H1 (cell line): ENCODE results near the gene SAMD4A. TPM values are rescaled to one million over a fixed set of nuclear protein-coding genes. Genes with fewer than 3 reads are reported as not detected.

Experiments used
- CTCF ChIA-PET: fragments of 300-600 bp; sonication (Branson Sonifier 250); formaldehyde crosslinking; loops from one replicate; lab custom pipeline; 2021; ENCODE audit not compliant: partially characterized antibody; lab: Charles Lee
- POLR2A ChIA-PET: fragments of 300-600 bp; sonication (Branson Sonifier 250); formaldehyde crosslinking; loops from one replicate; lab custom pipeline; 2021; ENCODE audit warnings: inconsistent platforms; ENCODE audit not compliant: partially characterized antibody; lab: Charles Lee
- DNase-seq, 2 experiments: peaks; one replicate each; pipeline versions ENCODE4 v3.0.0 to v3.0.0-alpha.2; 2010 to 2022; ENCODE audit warnings: low spot score in 2 of 2, low read depth in 1 of 2, mixed read lengths in 1 of 2
- FAIRE-seq: peaks from 2 replicates; lab custom pipeline; 2011; peaks lifted over from hg19 to GRCh38; lab: Jason Lieb, UNC
- H2AFZ ChIP-seq: 2 replicates; pipeline ENCODE4 v1.8.1; 2012; ENCODE audit warnings: low read length, inconsistent platforms
- H2AK5ac ChIP-seq: 2 replicates; pipeline ENCODE4 v1.6.1; 2013; ENCODE audit warnings: low read depth, low read length
- H2BK120ac ChIP-seq: replicated peaks from 2 replicates; pipeline ENCODE3; 2013; ENCODE audit warnings: low read depth, low read length, inconsistent platforms
- H2BK12ac ChIP-seq: 2 replicates; pipeline ENCODE4 v1.6.1; 2013; ENCODE audit warnings: low read depth, low read length
- H2BK15ac ChIP-seq: 2 replicates; pipeline ENCODE4 v1.6.1; 2013; ENCODE audit warnings: low read length
- H2BK20ac ChIP-seq: 2 replicates; pipeline ENCODE4 v1.6.1; 2013; ENCODE audit warnings: low read length
- H2BK5ac ChIP-seq: 2 replicates; pipeline ENCODE4 v1.6.1; 2013; ENCODE audit warnings: low read depth, low read length
- H3K14ac ChIP-seq: 2 replicates; pipeline ENCODE4 v1.6.1; 2013; ENCODE audit warnings: inconsistent platforms; ENCODE audit not compliant: insufficient read length
- H3K18ac ChIP-seq: 2 replicates; pipeline ENCODE4 v1.6.1; 2013; ENCODE audit warnings: low read length; ENCODE audit errors: extremely low read depth
- H3K23ac ChIP-seq: 2 replicates; pipeline ENCODE4 v1.6.1; 2013; ENCODE audit warnings: inconsistent platforms; ENCODE audit not compliant: insufficient read length
- H3K23me2 ChIP-seq: 2 replicates; pipeline ENCODE4 v1.6.1; 2013; ENCODE audit warnings: low read depth, low read length
- H3K27ac ChIP-seq: 2 replicates; pipeline ENCODE4 v1.6.1; 2011; ENCODE audit warnings: low read depth, low read length, inconsistent platforms
- H3K27me3 ChIP-seq, 4 experiments: replicated peaks in 1 of 4; 1 replicate in 1 of 4; 2 replicates in 3 of 4; pipeline versions ENCODE4 v1.6.1 to v1.8.1; 2011 to 2013; ENCODE audit warnings: low read length in 3 of 4, mild to moderate bottlenecking in 3 of 4, inconsistent platforms in 2 of 4, mixed read lengths in 2 of 4, moderate library complexity in 1 of 4; ENCODE audit not compliant: control insufficient read depth in 3 of 4, insufficient read depth in 3 of 4; ENCODE audit errors: extremely low read depth in 1 of 4
- H3K36me3 ChIP-seq, 4 experiments: 2 replicates each; pipeline versions ENCODE4 v1.6.1 to v1.8.1; 2011 to 2013; ENCODE audit warnings: mild to moderate bottlenecking in 4 of 4, low read length in 3 of 4, moderate library complexity in 2 of 4, control low read depth in 1 of 4, inconsistent platforms in 1 of 4; ENCODE audit not compliant: insufficient read depth in 4 of 4, control insufficient read depth in 2 of 4
- H3K4ac ChIP-seq: replicated peaks from 2 replicates; pipeline ENCODE3; 2013; ENCODE audit warnings: low read length, low read depth, mixed read lengths, inconsistent platforms; ENCODE audit not compliant: insufficient read length
- H3K4me1 ChIP-seq, 4 experiments: replicated peaks in 1 of 4; 1 replicate in 1 of 4; 2 replicates in 3 of 4; pipeline versions ENCODE4 v1.6.1 to v1.8.1; 2011 to 2013; ENCODE audit warnings: low read length in 3 of 4, inconsistent platforms in 2 of 4, mixed read lengths in 1 of 4; ENCODE audit not compliant: insufficient read depth in 4 of 4, control insufficient read depth in 3 of 4
- H3K4me2 ChIP-seq, 2 experiments: 2 replicates each; pipeline versions ENCODE4 v1.6.1 to v1.8.1; 2011 to 2013; ENCODE audit warnings: low read depth in 2 of 2, low read length in 2 of 2, control low read depth in 1 of 2, inconsistent platforms in 1 of 2, mild to moderate bottlenecking in 1 of 2; ENCODE audit not compliant: insufficient read depth in 1 of 2
- H3K4me3 ChIP-seq, 4 experiments: fragments of 200-600, 300-600 bp in 1 of 4; sonication (generic), shearing (Covaris generic), sonication (Bioruptor Twin) in 1 of 4; 2 replicates each; pipeline versions ENCODE4 v1.5.1 to v1.8.1; 2011 to 2016; ENCODE audit warnings: low read length in 4 of 4, low read depth in 3 of 4, control low read depth in 2 of 4, inconsistent platforms in 2 of 4, mild to moderate bottlenecking in 2 of 4, mixed read lengths in 1 of 4, moderate library complexity in 1 of 4; ENCODE audit not compliant: insufficient read depth in 2 of 4; ENCODE audit errors: extremely low read depth in 1 of 4
- H3K56ac ChIP-seq: replicated peaks from 2 replicates; pipeline ENCODE3; 2013; ENCODE audit warnings: low read depth, mild to moderate bottlenecking, mixed read lengths, low read length, inconsistent platforms; ENCODE audit not compliant: insufficient read length
- H3K79me1 ChIP-seq: 2 replicates; pipeline ENCODE4 v1.6.1; 2013; ENCODE audit warnings: low read depth, low read length, control low read depth
- H3K79me2 ChIP-seq, 2 experiments: 2 replicates each; pipeline versions ENCODE4 v1.6.1 to v1.8.1; 2012 to 2013; ENCODE audit warnings: low read length in 2 of 2, mild to moderate bottlenecking in 2 of 2, inconsistent platforms in 1 of 2; ENCODE audit not compliant: insufficient read depth in 2 of 2, control insufficient read depth in 1 of 2
- H3K9ac ChIP-seq, 4 experiments: replicated peaks in 1 of 4; 1 replicate in 1 of 4; 2 replicates in 3 of 4; pipeline versions ENCODE4 v1.6.1 to v1.8.1; 2011 to 2013; ENCODE audit warnings: low read depth in 3 of 4, low read length in 3 of 4, control low read depth in 2 of 4, mild to moderate bottlenecking in 2 of 4, moderate library complexity in 2 of 4, inconsistent platforms in 1 of 4; ENCODE audit errors: extremely low read depth in 1 of 4
- H3K9me3 ChIP-seq, 2 experiments: 2 replicates each; pipeline versions ENCODE4 v1.6.1 to v1.8.1; 2012 to 2013; ENCODE audit warnings: mild to moderate bottlenecking in 2 of 2, moderate library complexity in 2 of 2, control low read depth in 1 of 2, inconsistent platforms in 1 of 2, low read depth in 1 of 2, low read length in 1 of 2, mixed read lengths in 1 of 2; ENCODE audit not compliant: insufficient read depth in 2 of 2
- H4K20me1 ChIP-seq, 2 experiments: replicated peaks in 1 of 2; 2 replicates each; pipeline versions ENCODE3 to v1.8.1; 2011 to 2013; ENCODE audit warnings: inconsistent platforms in 2 of 2, low read length in 2 of 2, mild to moderate bottlenecking in 1 of 2; ENCODE audit not compliant: insufficient read depth in 2 of 2, control insufficient read depth in 1 of 2
- H4K5ac ChIP-seq: 2 replicates; pipeline ENCODE4 v1.6.1; 2013; ENCODE audit warnings: low read length, low read depth, mixed read lengths, inconsistent platforms; ENCODE audit not compliant: insufficient read length
- H4K8ac ChIP-seq: 2 replicates; pipeline ENCODE4 v1.8.0; 2013; ENCODE audit warnings: mild to moderate bottlenecking, moderate library complexity, low read length, inconsistent platforms; ENCODE audit not compliant: insufficient read depth; ENCODE audit errors: extremely low read depth
- H4K91ac ChIP-seq: replicated peaks from 2 replicates; pipeline ENCODE3; 2013; ENCODE audit warnings: low read length, mixed read lengths, inconsistent platforms; ENCODE audit not compliant: insufficient read length
- E2F6 ChIP-seq: IDR thresholded peaks from 2 replicates; pipeline ENCODE4 v1.6.1; 2012; ENCODE audit warnings: inconsistent platforms
- HDAC6 ChIP-seq: IDR thresholded peaks from one replicate; pipeline ENCODE4 v1.7.1; 2012; ENCODE audit warnings: low read depth, mild to moderate bottlenecking, inconsistent platforms, low read length, moderate library complexity
- NANOG ChIP-seq: IDR thresholded peaks from 2 replicates; pipeline ENCODE4 v1.6.1; 2011; ENCODE audit warnings: low read length, low read depth, mild to moderate bottlenecking, inconsistent platforms; ENCODE audit not compliant: insufficient read depth, poor library complexity, severe bottlenecking
- PHF8 ChIP-seq: fragments of 200-600 bp; sonication (generic); conservative IDR thresholded peaks from 2 replicates; pipeline ENCODE4 v1.7.1; 2012; ENCODE audit warnings: low read depth, mild to moderate bottlenecking, inconsistent platforms, low read length, moderate library complexity
- SP4 ChIP-seq: IDR thresholded peaks from 2 replicates; pipeline ENCODE4 v1.6.1; 2012; ENCODE audit warnings: low read length, inconsistent platforms
- WGBS, 2 experiments: shearing (Covaris generic) in 1 of 2; methylation state at CpG; one replicate each; pipeline versions ENCODE4 v1.1.6 to v1.1.7; 2013 to 2015; ENCODE audit warnings: low lambda C conversion rate in 2 of 2, mixed read lengths in 2 of 2, inconsistent platforms in 1 of 2, low coverage in 1 of 2, missing lambda C conversion rate in 1 of 2; ENCODE audit not compliant: insufficient replicate concordance in 2 of 2, insufficient coverage in 1 of 2, insufficient read length in 1 of 2; ENCODE audit errors: extremely low coverage in 1 of 2, missing lambda C conversion rate in 1 of 2; 5-methylcytosine and 5-hydroxymethylcytosine counted together
- polyA plus RNA-seq, 7 experiments: library from polyadenylated mRNA; depleted of rRNA in 3 of 7; stranded (reverse) in 5 of 7; unstranded in 2 of 7; fragments of >200 nt in 5 of 7; fragments of 200-250 nt in 2 of 7; gene quantifications; 1 replicate in 5 of 7; 2 replicates in 1 of 7; 4 replicates in 1 of 7; pipeline versions ENCODE4 v1.2.1 to v1.2.3, GENCODE V29; 2011 to 2013; ENCODE audit warnings: missing spikeins in 2 of 7, mixed read lengths in 2 of 7
- total RNA-seq: library from RNA; stranded (reverse); fragmentation: NEBNext Ultra II Directional; extraction: Animal tissue kit (Norgen Biotek cat#: 25700); gene quantifications from 2 replicates; pipeline ENCODE4 v1.2.1, GENCODE V29; 2021

Gene SAMD4A
- total and polyA plus RNA-seq, 2 of the 8 experiments (the other 6 are each of a cell fraction or from before 2014, with no cell fraction given), result 2.4 to 12.3 TPM

- H3K56ac ChIP-seq, result no peak overlapping the region
- H4K8ac ChIP-seq, result no peak overlapping the region
- H3K79me1 ChIP-seq, result peaks cover 5% of the 10 kb centered on the region; the same call in 1 of the 2 replicates
- H3K9ac ChIP-seq, result no peak overlapping the region
- DNase-seq (no peak), FAIRE-seq (no peak)
- no peak overlapping the region for H3K23ac ChIP-seq
- ChIA-PET POLR2A (interaction anchor here (0.8 to 1.7 kb wide), 4 partner anchors 10 to 37 kb away, joined by 3 to 5 read pairs (median 4); no protein-coding TSS in a partner anchor), CTCF (interaction anchor here (0.6 to 2.8 kb wide), 6 partner anchors 8 to 398 kb away, joined by 3 to 18 read pairs (median 5); no protein-coding TSS in a partner anchor)
- no peak overlapping the region for H3K18ac ChIP-seq
- H3K4ac ChIP-seq, result no peak overlapping the region
- H3K4me2 ChIP-seq, result no peak overlapping the region
- H4K20me1 ChIP-seq, result no peaks in the 10 kb centered on the region
- H3K27ac ChIP-seq, result no peak overlapping the region
- H2BK12ac ChIP-seq, result no peak overlapping the region
- H3K4me1 ChIP-seq, result peaks cover 0 to 3% (median 1%) of the 10 kb centered on the region in 4 experiments; a peak in 2 of 7 replicates
- H3K4me3 ChIP-seq, result no peak overlapping the region
- no peak overlapping the region for H4K91ac ChIP-seq
- H2BK15ac ChIP-seq, result no peak overlapping the region
- no peaks in the 10 kb centered on the region for H3K36me3 ChIP-seq
- H3K79me2 ChIP-seq, result 0 out of 4 replicates have a peak, but pooled peaks cover 0 to 3% of the 10 kb centered on the region in 2 experiments
- H2AK5ac ChIP-seq, result no peak overlapping the region
- no peak overlapping the region for H2AFZ ChIP-seq
- no peak overlapping the region for H2BK5ac ChIP-seq
- no peaks in the 10 kb centered on the region for H3K27me3 ChIP-seq
- H3K23me2 ChIP-seq, result no peaks in the 10 kb centered on the region
- no peak for TF ChIP-seq PHF8
- TF ChIP-seq E2F6, result no peak
- no peak for TF ChIP-seq HDAC6
- no peak for TF ChIP-seq SP4
- no peak for TF ChIP-seq NANOG
- no peaks in the 10 kb centered on the region for H3K9me3 ChIP-seq
- H2BK20ac ChIP-seq, result no peak overlapping the region
- H4K5ac ChIP-seq, result no peak overlapping the region
- H3K14ac ChIP-seq, result no peak overlapping the region
- 85% methylated on average over 7 of the region's 7 CpGs; no CpG with 5 or more reads in 1 of the 2 experiments for WGBS, 2 experiments
- H2BK120ac ChIP-seq, result no peak overlapping the region
Observed at GRCh38 chr14:54662491-54663133, 95.7 kb downstream of the SAMD4A start.
